GM18502 (cell line): Measurements from ENCODE around the gene S100G.
"Not testable (repeated sequence)": the region's sequence is repeated elsewhere in the genome, so short reads cannot be mapped to it uniquely, and the experiment has no call there.

Experiments used
- ATAC-seq: cut with Tn5 transposase; IDR thresholded peaks from one replicate; pipeline ENCODE4 v1.9.1; 2021; ENCODE audit warnings: mild to moderate bottlenecking; ENCODE audit not compliant: unreplicated experiment, poor library complexity

Gene S100G, protein sequence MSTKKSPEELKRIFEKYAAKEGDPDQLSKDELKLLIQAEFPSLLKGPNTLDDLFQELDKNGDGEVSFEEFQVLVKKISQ

DNA sequence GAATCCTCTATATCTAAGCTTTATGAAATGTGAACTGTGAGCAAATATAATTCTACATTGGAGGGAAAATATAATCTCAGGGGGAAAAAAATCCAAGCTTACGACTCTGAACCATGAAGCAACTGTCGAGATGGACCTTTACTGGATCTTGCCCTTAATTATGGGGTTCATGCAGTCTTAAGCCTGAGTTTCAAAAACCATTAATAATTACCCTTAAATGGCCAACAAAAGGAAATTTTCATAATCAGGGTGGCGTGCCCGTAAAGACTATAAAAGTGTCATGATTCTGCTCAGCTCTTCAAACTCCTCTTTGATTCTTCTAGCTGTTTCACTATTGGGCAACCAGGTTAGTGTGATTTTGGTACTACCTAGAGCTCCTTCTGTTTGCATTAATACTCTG, at the start of gene S100G:
Gene S100G (plus strand): TSS at position 301 of the 400 bp plus-strand sequence. CDS start 849 bp downstream, outside the sequence.
- ATAC-seq: no peak

- ATAC-seq: no peak
Measured at GRCh38 chrX:16601885-16602284, 48.1 kb upstream of the S100G start.

DNA sequence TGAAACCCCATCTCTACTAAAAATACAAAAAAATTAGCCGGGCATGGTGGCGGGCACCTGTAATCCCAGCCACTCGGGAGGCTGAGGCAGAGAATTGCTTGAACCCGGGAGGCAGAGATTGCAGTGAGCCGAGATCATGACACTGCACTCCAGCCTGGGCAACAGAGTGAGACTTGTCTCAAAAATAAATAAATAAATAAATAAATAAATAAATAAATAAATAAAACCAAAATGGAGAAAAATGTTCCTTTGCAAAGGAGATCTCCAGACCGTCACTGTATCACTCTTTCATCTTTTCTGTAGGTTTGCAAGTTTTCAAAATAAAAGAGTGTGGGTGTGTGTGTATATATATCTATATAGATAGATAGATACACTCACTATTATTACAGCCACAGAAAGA, 46.7 kb upstream of the S100G start:
- not testable (repeated sequence) for ATAC-seq

- ATAC-seq: no peak
Measured at GRCh38 chrX:16603822-16604221, 46.1 kb upstream of the S100G start.

- no peak for ATAC-seq
Measured at GRCh38 chrX:16604337-16604736, 45.6 kb upstream of the S100G start.

DNA sequence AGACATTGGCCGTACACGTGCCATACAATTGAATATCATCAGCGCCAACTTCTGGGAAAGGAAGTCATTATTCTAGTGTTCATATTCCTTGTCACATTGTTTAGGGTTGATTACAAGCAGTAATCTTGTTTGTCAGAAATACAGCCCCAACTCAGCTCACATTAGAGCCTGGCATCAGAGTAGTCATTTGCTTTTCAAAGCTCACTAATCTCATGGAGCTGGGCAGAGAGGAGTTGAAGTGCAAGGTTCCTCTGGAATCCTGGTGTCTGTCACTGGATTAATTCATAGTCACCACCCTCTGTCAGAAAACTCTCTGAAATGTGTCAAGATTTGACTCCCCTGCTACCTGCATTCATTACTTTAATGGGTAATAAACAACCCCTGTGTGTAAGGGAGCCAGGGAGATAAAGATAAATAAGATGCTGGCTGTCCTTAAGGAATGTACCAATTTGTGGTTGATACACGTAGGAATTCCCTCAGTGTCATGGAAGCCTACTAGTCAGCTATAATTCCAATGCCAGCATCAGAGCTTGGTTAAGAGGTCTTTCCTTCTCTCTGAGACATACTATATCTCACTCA, 43.7 kb upstream of the S100G start:
- no peak for ATAC-seq

GRCh38 chrX:16610121-16610621, 39.8 kb upstream of the S100G start:
- ATAC-seq: no peak

DNA sequence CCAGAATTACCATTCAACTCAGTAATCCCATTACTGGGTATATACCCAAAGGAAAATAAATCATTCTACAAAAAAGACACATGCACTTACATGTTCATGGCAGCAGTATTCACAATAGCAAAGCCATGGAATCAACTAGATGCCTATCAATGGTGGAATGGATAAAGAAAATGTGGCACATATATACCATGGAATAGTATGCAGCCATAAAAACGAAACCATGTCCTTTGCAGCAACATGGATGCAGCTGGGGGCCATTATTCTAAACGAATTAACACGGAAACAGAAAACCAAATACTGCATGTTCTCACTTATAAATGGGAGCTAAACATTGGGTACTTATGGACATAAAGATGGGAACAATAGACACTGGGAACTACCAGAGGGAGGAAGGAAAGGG, 39.3 kb upstream of the S100G start:
- not testable (repeated sequence) for ATAC-seq

DNA sequence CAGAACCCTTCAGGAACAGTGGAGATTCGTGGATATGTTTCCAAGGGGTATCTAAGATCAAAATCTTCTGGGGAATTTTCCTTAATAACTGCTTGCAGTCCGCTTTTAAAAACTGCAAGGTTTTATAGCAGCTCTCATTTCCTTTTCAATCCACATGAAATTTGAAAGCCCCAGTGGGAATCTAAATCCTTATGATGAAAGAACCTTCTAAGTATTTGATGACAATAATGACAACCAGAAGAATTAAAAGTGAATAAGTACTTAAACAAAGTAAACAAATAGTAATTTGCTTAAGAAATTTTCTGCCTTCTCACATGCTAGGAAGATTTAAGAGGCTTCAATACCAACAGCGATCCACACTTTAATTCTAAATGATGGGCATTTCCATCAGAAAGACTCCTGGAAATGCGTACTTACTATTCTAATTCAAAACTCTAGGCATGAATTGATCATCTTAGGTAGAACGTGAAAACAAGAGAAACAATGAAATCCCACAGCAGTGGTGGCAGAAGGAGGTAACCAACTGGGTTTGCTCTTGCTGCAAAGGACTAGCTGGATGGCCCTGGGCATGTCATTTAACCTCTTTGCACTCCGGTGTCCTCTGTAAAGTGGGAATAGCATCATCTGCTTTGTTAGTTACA, 37.6 kb upstream of the S100G start:
- ATAC-seq: no peak

GRCh38 chrX:16617382-16617781, 32.6 kb upstream of the S100G start:
- no peak for ATAC-seq

DNA sequence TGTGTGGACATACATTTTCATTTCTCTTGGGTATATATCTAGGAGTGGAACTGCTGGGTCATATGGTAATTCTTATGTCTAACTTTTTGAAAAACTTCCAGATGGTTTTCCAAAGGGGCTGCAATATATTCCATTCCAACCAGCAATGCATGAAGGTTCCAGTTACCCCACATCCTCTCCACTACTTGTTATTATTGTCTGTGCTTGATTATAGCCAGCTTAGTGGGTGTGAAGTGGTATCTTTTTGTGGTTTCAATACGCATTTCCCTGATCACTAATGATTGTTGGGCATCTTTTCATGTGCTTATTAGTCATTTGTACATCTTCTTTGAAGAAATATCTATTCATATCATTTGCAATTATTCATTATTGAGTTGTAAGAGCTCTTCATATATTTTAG, 31.5 kb upstream of the S100G start:
- ATAC-seq: no peak

DNA sequence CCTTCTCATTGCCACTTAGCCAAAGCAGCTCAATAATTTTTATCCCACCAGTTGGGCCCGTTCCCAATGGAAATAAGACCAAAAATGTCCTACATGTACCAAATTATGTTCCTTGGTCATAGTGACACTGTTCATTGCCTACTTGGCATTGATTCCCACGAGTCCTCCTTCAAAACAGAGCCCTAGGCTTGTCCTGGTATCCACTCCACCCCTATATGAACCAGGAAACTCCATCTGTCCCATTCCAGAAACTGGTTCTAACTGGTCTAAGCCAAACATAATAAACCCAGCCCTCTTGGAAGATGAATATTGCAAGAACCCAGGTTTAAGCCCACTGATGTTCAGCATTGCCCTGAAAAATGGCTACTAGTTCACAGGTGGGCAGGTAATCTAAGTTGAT, 30.9 kb upstream of the S100G start:
- no peak for ATAC-seq

DNA sequence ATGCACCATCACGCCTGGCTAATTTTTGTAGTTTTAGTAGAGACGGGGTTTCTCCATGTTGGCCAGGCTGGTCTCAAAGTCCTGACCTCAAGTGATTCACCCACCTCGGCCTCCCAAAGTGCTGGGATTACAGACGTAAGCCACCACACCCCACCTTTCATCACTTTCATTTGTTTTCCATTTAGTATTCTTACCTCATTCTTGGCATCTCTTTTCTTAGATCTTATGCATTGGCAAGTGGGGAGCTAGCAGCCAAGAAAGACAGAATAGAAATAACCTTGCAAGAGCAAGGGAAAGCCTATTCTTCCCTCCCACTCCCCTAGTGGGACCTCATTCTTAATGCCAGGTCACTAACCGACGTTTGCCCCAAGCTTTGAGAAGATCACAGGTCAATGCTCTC, 21.4 kb upstream of the S100G start:
- ATAC-seq: not testable (repeated sequence)

- ATAC-seq: no peak
Measured at GRCh38 chrX:16628946-16629595, 20.9 kb upstream of the S100G start.

DNA sequence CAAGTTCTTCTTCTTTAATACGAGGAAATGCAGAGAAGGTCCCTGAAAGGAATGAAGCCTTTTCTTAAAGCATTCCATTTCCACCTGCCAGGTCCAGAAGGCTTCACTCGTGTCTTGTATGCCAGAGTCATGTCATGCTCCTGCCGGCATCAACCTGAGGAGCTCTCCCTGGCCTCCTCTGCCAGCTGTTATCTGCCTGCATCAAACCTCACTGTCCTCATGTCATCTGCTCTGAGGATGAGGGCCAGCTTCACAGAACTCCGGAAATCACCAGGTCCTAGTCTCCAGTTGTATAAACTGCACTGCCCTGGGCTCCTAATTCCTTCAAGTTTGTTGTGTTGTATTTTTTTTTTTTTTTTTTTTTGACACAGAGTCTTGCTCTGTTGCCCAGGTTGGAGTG, 20.0 kb upstream of the S100G start:
- no peak for ATAC-seq

- no peak for ATAC-seq
Measured at GRCh38 chrX:16633754-16634153, 16.2 kb upstream of the S100G start.

DNA sequence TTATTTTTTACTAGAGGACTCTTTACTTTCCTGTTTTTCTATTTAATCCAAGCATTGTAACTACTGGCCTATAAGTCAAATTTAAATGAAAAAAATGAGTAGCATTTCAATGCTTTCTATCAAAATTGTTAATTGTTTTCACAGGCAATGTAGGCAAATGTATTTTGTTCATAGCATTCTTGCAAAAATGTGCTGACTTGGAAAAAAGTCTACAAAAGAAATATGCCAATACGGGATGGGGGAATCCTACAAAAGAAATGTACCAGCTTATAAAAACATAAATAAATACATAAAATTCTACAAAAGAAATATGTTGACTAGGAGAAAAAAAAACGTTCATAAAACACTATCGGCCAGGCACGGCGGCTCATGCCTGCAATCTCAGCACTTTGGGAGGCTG, 14.9 kb upstream of the S100G start:
- no peak for ATAC-seq

DNA sequence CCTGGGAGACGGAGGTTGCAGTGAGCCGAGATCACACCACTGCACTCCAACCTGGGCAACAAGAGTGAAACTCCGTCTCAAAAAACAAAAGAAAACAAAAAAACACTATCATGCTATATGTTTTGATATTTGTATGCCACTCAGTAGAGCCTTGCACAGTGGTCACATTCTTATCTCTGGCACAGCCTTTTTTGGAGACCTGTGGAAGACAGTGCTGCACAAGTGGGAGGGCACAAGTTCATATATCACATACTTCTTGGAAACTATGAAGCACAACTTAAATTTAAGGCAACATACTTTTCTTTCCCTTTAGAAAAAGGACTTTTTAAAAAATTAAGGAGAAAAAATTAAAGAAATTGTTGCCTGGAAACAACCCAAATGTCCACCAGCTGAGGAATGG, 14.4 kb upstream of the S100G start:
- no peak for ATAC-seq

DNA sequence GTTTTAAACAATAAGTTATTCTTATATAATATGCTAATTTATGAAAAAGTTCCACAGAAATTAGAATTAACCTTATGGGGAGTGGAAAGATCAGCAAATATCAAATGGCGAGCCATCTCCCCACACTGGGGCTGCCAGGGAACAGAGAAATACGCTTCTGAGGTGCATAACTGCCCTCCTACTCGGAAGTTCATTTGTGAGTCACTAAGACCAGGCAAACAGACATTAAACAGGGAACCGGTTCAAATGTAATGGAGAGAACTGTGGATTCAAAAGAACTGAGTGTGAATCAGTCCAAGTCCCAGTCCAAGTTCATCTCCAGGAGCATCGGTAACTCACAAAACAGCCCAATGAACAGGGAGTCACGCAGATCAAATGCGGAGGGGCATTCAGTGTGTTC, 11.4 kb upstream of the S100G start:
- no peak for ATAC-seq

DNA sequence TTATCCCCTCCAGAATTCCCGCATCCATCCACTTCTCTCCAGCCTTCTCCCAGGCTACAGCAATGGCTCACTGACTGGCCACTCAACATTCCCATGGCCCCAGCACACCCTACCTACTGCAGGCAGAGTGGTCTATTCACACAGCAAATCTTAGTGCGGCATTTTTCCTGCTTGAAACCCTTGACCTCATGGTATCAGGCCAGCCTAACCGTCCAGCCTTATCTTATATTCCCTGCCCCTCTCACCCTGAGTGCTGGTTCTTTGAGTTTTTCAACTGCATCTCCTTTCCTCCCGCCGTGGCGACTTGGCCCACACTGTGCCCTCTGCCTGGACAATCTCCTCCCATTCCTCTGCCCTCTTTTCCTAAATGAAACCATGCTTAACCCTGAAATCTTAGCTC, 10.0 kb upstream of the S100G start:
- no peak for ATAC-seq

DNA sequence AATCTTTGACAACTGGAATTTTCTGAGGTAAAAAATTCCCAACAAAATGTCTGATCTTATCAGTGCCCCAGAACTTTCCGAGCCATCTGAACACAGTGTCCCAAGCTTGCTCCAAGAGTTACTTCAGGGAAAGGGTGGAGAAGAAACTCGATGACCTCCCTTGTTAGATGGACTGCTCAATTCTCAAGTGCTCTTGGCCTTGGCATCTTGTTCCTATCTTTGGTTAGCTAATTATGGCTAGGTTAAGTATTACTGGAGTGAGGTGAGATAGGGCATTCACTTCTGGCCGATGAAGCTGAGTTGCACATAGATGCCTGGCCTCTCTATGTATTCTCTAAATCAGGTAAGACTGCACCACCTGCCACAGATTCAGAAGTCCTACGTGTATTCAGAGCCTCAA, 9.1 kb upstream of the S100G start:
- no peak for ATAC-seq

DNA sequence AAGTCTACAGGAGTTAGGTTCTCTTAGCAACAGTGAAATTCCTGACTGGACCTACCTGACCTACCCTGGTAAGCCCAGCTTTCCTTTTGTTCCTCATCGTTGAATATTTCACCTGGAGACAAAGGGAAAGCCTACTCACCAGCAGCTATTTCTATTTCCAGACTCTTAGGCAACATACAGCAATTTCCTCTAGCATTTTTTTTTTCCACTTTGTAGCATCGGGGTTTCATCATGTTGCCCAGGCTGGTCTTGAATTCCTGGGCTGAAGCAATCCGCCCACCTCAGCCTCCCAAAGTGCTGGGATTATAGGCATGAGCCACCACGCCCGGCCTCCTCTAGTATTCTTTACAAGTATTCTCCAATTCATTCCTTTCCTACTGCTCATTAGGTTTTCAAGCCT, 6.8 kb upstream of the S100G start:
- no peak for ATAC-seq
